ENCODE results near the gene ANKRD36B. TPM values are rescaled to one million over a fixed set of nuclear protein-coding genes. Genes with fewer than 3 reads are reported as not detected.
"Not testable (repeated sequence)": the region's sequence is repeated elsewhere in the genome, so short reads cannot be mapped to it uniquely, and the experiment has no call there.

Gene ANKRD36B
- total RNA-seq = 16.8 TPM
- long read RNA-seq, partial matches to known transcripts = 3 of 7 reads
- long read RNA-seq, other reads (novel, unspliced or antisense) = 4 of 7 reads

GRCh38 chr2:97589598-97590510, at the start of gene ANKRD36B:
Gene ANKRD36B (minus strand): TSS chr2:97589877. CDS start chr2:97589685, 192 bp downstream.
- H3K27me3 ChIP-seq (ENCODE audit: low read depth); H3K36me3 ChIP-seq; intact Hi-C loops (cut with DNase I); H3K9me3 ChIP-seq; H3K4me1 ChIP-seq: not testable (repeated sequence)
- Histone ChIP-seq H3K4me3 (peak within 1 kb of the TSS; percentile 61), H3K27ac (peak within 1 kb of the TSS; percentile 91)
- ATAC-seq (peak; percentile 91 to 93), DNase-seq (peak; percentile 65)

- H3K27ac ChIP-seq; H3K9me3 ChIP-seq; H3K36me3 ChIP-seq; DNase-seq; intact Hi-C loops (cut with DNase I); H3K27me3 ChIP-seq (ENCODE audit: low read depth); ATAC-seq; H3K4me3 ChIP-seq; H3K4me1 ChIP-seq: not testable (repeated sequence)
Observed at GRCh38 chr2:97626049-97626430, 36.4 kb upstream of the ANKRD36B start.

- H3K27ac ChIP-seq; H3K9me3 ChIP-seq; H3K36me3 ChIP-seq; H3K27me3 ChIP-seq (ENCODE audit: low read depth); intact Hi-C loops (cut with DNase I); H3K4me3 ChIP-seq; ATAC-seq; H3K4me1 ChIP-seq; DNase-seq: not testable (repeated sequence)
Observed at GRCh38 chr2:97625354-97626048, 35.8 kb upstream of the ANKRD36B start.

GRCh38 chr2:97622976-97623375, 33.3 kb upstream of the ANKRD36B start:
- H3K27me3 ChIP-seq (ENCODE audit: low read depth); intact Hi-C loops (cut with DNase I); ATAC-seq: not testable (repeated sequence)

GRCh38 chr2:97620492-97620891, 30.8 kb upstream of the ANKRD36B start:
- H3K4me3 ChIP-seq; H3K9me3 ChIP-seq; ATAC-seq; intact Hi-C loops (cut with DNase I); H3K36me3 ChIP-seq; H3K27ac ChIP-seq; H3K27me3 ChIP-seq (ENCODE audit: low read depth); DNase-seq; H3K4me1 ChIP-seq: not testable (repeated sequence)

More at GRCh38 chr2:97622976-97623375, 33.3 kb upstream of the ANKRD36B start:
- not testable (repeated sequence) for H3K36me3 ChIP-seq, DNase-seq, H3K4me3 ChIP-seq, H3K27ac ChIP-seq, H3K9me3 ChIP-seq, H3K4me1 ChIP-seq

- peak; percentile 66 to 72 for ATAC-seq
- H3K9me3 ChIP-seq; H3K4me3 ChIP-seq; DNase-seq; H3K4me1 ChIP-seq; H3K27me3 ChIP-seq (ENCODE audit: low read depth); H3K36me3 ChIP-seq; H3K27ac ChIP-seq; intact Hi-C loops (cut with DNase I): not testable (repeated sequence)
Observed at GRCh38 chr2:97618939-97619827, 29.5 kb upstream of the ANKRD36B start.

- no peak for TF ChIP-seq CTCF (IDR thresholded peaks at IDR 0.05)
- H3K36me3 ChIP-seq = no peaks in the 10 kb centered on the region
- ATAC-seq = no peak
Observed at GRCh38 chr2:97617911-97618310, 28.2 kb upstream of the ANKRD36B start.

GRCh38 chr2:97615746-97616145, 26.1 kb upstream of the ANKRD36B start:
- H3K4me1 ChIP-seq; H3K27me3 ChIP-seq (ENCODE audit: low read depth); H3K36me3 ChIP-seq; H3K27ac ChIP-seq; H3K4me3 ChIP-seq; DNase-seq; H3K9me3 ChIP-seq; intact Hi-C loops (cut with DNase I): not testable (repeated sequence)
- ATAC-seq = peak in 1 of 2 donors; percentile 37

More at GRCh38 chr2:97617911-97618310, 28.2 kb upstream of the ANKRD36B start:
- no peak for DNase-seq
- Histone ChIP-seq H3K4me3 (no peak overlapping the region), H3K27ac (no peak overlapping the region), H3K27me3 (ENCODE audit: low read depth) (no peaks in the 10 kb centered on the region), H3K4me1 (no peaks in the 10 kb centered on the region), H3K9me3 (no peaks in the 10 kb centered on the region)
- intact Hi-C loops (cut with DNase I) = no loop called here

GRCh38 chr2:97611895-97612294, 22.2 kb upstream of the ANKRD36B start:
- H3K9me3 ChIP-seq; intact Hi-C loops (cut with DNase I); H3K4me3 ChIP-seq; DNase-seq; H3K27me3 ChIP-seq (ENCODE audit: low read depth); H3K4me1 ChIP-seq; H3K36me3 ChIP-seq; ATAC-seq; H3K27ac ChIP-seq: not testable (repeated sequence)

GRCh38 chr2:97608745-97609144, 19.1 kb upstream of the ANKRD36B start:
- not testable (repeated sequence) for ATAC-seq

GRCh38 chr2:97605524-97606339, 16.1 kb upstream of the ANKRD36B start:
- H3K9me3 ChIP-seq; H3K36me3 ChIP-seq; intact Hi-C loops (cut with DNase I); H3K4me1 ChIP-seq; H3K27ac ChIP-seq; H3K4me3 ChIP-seq; DNase-seq; H3K27me3 ChIP-seq (ENCODE audit: low read depth): not testable (repeated sequence)
- peak; percentile 23 to 33 for ATAC-seq

More at GRCh38 chr2:97608745-97609144, 19.1 kb upstream of the ANKRD36B start:
- H3K4me1 ChIP-seq; H3K27ac ChIP-seq; H3K9me3 ChIP-seq; intact Hi-C loops (cut with DNase I); H3K36me3 ChIP-seq; H3K4me3 ChIP-seq; H3K27me3 ChIP-seq (ENCODE audit: low read depth); DNase-seq: not testable (repeated sequence)

All from lower lobe of right lung (tissue), 2 donors.